COLO829 (cell line): ENCODE results near the gene ANXA11.
A peak's percentile ranks its signal among the peaks of the same experiment; 100 is the strongest.
"Not testable (repeated sequence)": the region's sequence is repeated elsewhere in the genome, so short reads cannot be mapped to it uniquely, and the experiment has no call there.

Source experiments
- DNase-seq: peaks from one replicate; pipeline ENCODE4 v3.0.0; 2012; ENCODE audit warnings: low spot score

Gene ANXA11

DNA sequence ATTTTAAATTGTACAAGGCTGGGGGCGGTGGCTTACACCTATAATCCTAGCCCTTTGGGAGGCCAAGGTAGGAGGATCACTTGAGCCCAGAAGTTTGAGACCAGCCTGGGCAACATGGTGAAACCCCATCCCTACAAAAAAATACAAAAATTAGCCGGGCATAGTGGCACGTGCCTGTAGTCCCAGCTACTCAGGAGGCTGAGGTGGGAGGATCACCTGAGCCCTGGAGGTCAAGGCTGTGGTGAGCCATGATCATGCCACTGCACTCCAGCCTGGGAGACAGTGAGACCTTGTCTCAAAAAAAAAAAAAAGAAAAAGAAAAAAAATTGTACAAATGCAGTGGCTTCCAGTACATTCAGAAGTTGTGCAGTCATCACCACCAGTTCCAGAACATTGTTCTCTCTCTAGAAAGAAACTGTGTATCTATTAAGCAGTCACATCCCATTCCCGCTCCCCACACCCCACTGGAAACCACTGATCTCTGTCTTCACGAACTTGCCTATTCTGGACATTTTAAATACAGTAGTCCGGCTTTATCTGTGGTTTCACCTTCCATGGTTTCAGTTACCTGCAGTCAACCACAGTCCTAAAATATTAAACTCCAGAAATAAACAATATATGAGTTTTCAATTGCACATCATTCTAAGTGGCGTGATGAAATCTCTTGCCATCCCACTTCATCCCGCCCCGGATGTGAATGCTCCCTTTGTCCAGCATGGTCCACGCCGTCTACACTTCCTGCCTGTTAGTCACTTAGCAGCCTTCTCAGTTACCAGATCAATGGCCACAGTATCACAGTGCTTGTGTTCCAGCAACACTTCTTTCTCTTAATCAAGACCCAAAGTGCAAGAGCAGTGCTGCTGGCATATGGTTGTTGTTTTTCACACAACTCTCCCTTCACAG, 59.7 kb downstream of the ANXA11 start:
- peak; percentile 28 for DNase-seq

DNA sequence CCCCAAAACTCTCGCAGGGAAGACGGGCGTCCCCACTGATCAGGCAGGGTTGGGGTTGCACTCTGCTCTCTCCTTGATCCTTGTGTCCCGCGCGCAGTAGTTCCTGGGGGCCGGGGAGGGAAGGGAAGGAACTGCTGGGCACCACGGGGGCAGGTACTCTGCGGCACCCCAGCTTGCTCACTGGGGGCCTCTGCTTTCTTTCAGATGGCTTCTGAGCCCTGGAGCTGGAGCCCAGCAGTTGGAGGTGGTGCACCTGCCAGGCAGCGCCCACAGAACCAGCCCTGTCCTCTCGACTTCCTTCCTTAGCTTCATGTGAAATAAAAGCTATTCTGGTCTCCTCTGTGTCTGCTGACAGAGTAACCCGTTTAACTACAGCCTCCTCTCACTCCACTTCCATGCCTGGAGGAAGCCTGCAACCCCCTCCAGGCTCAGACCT, 60.6 kb downstream of the ANXA11 start:
- DNase-seq: no peak

DNA sequence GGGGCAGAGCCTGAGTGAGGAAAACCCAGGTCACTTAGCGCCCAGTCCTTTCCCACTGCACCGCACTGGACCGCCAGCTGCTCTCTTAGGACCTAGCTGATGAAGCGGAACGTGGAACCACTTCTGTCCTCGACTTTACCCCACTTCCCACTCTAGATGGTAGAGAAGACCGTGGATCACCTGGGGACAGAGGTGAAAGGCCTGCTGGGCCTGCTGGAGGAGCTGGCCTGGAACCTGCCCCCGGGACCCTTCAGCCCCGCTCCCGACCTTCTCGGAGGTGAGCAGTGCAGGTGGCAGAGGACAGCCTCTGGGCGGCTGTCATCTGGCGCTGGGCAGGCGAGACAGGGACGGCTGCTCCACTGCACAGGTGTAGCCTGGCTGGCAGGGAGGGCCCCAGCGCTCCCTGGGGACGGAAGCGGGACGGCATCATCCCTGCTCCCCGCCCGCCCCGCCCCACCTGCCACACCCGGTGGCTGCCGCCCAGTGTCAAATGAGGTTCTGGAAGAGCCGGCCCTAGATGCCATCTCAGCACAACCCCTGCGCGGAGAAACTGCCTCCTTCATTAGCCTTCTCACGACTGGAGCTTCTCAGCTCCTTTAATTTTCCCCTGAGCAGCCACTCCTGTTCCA, 61.2 kb downstream of the ANXA11 start:
- DNase-seq: no peak

DNA sequence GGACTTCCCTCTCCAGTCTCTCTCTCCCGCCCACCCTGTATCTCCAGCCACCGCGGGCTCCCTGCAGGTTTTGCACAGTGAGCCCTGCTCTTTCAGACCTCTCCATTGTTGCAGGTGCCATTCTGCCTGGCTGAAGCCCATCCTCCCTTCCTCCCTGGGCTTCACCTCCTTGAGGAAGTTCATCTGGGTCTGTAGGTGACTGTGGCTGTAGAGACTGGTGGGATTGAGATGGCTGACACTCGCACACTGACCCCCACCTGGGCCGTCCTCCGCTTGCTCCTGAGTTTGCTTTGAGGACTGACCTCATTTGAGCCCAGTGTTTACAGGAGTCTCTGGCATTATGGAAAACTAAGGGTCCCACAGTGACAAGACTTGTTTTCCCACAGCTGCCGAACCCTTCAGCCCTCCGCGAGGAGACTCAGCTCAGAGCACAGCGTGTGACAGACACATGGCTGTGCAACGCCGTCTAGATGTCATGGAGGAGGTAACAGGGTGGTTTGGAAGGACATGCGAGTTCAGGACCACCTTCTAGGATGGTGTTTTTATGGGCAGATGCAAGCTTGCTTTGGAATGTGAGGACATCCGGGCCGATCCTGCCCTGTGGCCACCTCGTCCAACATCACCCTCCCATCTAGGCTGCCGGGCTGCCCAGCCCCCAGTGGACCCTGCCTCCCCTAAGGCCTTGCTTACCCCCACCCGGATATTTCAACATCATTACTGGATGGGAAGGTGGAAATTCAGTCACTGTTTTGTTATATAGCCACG, 63.5 kb downstream of the ANXA11 start:
- DNase-seq: no peak

DNA sequence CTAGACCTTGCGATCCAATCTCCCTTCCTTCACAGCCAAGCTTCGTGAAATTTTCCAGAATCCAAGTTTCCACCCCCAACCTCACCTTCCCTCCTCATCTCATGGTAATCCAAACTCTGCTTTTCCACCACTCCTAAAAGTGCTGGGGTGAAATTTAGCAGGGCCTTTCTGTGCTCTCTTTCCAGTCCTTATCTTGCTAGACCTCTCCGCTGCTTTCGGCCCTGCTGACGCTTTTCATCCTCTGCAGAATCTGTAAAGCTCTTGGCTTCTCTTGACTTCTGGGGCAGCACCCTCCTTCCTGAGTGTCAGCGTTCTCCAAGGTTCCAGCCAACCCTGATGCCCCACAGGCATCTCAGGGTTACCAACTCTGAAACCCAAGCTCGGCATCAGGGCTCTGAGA, 65.1 kb downstream of the ANXA11 start:
- no peak for DNase-seq

DNA sequence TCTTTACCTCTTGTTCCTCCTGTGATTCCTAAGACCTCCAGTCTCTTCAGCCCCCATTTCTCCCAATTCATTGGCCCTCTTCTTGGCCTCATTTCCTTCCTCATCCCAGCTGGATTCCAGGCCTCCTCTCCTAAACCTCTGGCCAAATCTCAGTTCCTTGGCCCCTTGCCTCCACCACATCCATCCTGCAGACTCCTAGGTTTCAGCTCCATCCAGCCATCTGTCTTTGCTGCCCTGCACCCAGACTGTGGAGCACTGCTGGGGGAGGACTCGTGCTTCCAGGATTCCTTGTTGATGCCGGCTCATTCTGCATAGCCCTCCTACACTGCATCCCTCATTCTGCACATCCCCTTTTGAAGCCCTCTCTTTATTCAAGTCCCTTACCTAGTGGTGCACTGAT, 66.1 kb downstream of the ANXA11 start:
- no peak for DNase-seq

DNA sequence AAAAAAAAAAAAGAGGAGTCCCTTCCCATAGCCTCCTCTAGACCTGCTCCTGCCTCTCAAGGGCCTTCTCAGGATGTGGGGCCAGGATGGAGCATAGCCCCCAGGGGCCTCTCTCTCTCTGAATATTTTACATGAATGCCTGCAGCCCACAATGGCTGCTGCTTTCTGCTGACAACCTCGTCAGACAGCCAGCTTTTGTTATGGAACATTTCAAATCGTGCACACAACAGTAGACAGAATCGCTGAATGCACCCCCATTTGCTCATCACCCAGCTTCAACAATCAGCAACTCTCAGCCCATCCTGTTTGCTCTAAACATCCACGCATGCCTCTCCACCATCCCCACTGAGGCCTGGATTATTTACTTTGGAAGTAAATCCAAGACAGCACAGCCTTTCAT, 67.4 kb downstream of the ANXA11 start:
- DNase-seq: no peak

DNA sequence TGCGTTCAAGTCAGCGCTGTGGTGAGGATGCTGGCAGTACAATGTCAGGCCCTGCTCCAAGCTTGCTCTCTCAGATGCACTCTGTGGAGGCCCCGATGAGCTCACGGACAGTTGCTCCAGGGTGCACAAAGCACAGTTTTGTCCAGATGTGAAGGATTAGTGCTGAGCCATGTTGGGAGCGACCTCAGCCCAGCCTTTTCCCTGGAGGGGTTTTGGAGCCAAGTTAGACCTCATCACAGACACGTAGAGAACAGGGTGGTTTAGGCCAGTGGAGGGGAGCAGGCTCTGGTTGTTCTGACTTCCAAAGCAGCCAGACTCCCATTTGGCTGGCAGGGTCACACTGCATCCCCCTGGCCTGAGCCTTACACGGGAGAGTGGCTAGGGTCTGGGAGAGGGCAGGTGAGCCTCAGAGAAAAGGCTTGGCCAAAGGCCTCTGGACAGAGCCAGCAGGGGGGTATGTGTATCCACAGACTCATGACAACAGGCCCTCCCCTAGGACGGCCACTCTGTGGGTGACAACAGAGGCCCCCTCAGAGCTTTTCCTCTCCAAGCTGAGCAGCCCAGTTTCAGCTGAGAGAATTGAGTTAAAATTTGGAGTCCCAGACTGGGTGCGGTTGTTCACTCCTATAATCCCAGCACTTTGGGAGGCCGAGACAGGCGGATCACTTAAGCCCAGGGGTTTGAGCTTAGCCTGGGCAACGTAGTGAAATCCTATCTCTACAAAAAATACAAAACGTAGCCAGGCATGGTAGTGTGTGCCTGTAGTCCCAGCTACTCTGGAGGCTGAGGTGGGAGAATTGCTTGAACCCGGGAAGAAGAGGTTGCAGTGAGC, 68.1 kb downstream of the ANXA11 start:
- no peak for DNase-seq

DNA sequence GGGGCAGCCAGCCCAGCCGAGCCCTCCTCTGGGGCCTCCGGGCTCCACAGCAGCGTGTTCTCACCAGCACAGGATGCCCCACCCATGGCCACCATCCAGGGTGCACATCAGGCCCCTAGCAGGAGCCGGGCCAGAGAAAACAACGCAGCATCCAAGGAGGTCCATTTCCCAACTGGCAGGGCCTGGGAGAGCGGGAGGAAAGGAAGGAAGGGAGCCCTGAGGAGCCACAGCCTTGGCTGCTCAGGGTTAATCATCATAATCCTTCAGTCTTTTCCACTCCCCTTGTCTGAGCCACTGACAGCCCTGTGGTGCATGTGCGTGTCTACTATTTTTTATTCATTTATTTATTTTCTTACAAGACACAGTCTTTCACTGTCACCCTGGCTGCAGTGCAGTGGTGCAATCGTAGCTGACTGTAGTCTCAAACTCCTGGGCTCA, 69.2 kb downstream of the ANXA11 start:
- DNase-seq: no peak

DNA sequence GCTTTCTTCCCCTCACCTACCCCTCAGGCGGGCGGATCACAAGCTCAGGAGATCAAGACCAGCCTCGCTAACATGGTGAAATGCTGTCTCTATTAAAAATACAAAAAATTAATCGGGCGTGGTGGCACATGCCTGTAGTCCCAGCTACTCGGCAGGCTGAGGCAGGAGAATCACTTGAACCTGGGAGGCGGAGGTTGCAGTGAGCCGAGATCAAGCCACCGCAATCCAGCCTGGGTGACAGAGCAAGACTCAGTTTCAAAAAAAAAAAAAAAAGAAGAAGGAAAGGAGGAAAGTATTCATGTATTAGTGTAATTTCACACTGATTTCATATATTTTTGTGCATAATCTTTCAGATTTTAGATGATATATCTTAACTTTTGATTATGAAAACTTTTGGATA, 71.7 kb downstream of the ANXA11 start:
- not testable (repeated sequence) for DNase-seq

DNA sequence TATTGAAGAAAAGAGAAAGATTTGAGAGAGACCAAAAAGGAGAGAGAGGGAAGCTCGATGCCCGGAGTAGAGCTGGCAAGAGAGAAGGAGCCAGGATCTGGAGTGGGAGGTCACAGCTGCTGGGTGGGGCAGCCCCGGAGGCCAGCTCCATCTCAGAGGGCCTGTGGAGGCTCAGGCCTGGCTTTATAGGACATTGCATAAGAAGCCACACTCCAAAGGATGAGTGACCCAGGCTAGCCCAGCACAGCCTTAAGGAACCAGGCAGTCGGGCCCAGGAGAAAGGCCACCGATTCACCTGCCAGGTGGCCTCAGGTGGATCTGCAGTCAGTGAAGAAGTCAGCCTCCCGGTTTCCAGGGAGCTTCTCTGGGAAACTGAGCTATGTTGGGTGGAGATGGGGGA, 72.1 kb downstream of the ANXA11 start:
- DNase-seq: no peak

DNA sequence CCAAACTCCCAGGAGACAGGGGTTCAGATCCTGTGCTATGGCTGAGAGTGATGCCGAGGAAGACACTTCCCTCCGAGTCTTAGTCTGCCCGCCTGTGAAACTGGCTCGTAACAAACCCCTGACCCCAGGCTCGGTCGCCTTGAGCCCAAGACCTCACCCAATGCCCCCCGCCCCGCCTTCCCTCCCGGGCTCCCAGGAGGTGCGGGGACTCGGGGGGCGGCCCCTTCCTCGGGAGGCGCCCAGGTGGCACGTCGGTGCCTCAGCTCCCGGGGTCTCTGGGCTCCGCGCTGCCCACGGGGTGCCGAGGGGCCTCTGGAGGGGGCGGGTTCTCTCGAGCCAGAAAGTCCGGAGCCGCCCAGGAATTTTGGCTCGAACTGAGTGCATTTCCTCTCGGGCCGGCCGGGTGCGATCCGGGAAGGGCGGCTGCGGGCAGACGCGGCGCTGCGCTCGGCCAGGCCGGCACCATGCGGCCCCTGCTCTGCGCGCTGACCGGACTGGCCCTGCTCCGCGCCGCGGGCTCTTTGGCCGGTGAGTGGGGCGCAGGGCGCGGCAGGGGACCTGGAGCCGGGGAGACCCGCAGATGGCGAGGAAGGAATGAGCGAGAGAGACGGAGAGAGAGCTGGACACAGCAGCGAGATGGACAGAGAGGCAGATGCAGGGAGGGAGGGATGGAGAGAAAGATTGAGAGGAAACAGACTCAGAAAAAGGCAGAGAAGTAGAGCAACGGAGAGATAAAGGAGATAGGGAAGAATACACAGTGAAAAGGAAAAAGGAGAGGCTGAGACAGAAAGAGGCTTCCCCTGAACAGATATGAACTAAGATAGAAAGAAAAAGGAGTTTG, 72.8 kb downstream of the ANXA11 start, which contains the start of gene PLAC9:
Gene PLAC9 (plus strand): TSS at position 432 of the 841 bp plus-strand sequence. CDS start 33 bp downstream, at position 465.
- no peak for DNase-seq

DNA sequence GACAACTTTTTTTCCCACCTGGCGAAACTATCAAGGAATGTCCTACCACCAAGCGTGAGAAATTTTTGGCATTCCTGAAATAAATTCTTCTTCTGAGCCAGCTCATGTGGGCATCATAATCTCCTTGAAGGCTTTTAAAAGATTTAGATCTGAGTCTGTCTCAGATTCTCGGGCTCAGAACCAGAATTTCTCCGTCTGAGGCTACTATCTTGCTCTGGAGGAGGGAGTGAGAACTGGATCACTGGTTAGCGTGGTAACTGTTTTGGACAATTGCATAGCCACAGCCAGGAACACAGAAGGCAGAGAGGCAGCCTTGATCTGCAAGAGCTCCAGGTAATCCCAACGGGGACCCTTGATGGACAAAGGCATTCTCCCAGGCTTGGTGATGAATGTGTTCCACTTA, 73.8 kb downstream of the ANXA11 start:
- no peak for DNase-seq

DNA sequence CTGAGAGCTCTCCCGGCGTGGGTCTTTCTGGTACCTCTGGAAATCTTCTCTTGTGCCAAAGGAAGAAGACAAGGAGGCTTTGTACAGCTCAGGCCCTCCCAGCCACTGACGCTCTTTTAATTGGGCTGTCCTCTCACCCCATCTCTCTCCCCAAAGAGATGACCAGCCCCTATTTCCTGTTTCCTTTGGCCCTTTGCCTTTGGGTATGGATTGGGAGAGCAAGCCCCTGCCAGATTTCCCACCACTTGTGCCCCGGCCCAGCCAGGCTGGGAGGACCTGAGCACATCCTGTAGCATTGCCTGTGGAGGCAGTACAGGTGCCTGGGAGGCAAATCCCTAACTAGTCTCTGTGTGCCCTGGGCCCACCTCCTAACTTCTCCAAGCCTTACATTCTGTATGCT, 78.5 kb downstream of the ANXA11 start:
- no peak for DNase-seq

DNA sequence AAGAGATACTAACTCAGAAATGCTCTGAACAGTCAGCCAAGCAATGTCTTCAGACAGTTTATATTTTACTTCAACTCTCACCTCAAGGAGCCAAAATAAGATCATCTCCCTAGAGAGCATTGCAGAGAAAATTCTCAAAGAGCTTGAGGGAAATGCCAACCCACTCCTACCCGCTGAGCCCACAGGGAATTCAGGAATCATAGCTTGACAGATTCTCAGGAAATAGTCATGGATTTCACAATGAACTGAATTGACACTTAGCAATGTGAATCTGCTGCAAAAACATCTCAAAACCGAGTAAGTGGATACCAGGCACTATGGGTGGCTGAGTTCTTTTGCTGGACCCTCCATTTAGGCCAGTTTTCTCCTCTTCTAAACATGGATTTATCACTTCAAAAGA, 82.6 kb downstream of the ANXA11 start:
- DNase-seq: no peak

DNA sequence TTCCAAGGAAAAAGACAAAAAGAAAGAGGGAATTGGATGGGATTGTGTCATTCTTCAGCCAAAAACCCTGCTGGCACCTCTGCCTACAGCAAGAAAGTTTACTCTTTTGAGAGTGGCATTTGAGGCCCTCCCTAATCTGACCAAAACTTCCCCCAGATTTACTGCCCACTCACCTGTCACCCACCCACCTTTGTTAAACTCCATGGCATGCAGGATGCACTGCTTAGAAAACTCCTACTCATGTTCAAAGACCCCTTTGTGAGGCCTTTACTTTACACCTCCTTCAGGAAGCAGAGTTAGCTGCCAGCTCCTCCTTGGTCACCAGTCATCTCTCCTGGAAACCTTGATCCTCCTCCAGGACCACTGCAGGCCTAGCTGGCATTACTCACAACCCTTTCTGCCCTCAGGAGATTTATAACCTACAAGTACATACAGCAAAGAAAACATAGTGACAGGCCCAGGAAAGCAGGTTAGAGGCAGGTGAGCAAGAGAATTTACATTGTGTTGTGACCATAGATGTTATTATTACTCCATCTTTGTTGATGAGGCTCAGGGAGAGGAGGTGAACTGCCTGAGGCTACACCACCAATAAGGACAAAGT, 83.1 kb downstream of the ANXA11 start:
- no peak for DNase-seq

DNA sequence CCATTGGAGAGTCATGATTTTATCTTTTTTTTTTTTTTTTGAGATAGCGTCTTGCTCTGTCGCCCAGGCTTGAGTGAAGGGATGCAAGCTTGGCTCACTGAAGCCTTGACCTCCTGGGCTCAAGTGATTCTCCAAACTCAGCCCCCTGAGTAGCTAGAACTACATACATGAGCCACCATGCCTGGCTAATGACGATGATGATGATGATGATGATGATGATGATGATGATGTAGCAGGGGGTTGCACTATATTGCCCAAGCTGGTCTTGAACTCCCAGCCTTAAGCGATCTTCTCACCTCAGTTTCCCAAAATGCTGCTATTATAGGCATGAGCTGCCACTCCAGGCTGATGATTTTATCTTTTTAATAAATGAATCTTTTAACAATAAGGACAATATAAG, 86.7 kb downstream of the ANXA11 start:
- DNase-seq: no peak

DNA sequence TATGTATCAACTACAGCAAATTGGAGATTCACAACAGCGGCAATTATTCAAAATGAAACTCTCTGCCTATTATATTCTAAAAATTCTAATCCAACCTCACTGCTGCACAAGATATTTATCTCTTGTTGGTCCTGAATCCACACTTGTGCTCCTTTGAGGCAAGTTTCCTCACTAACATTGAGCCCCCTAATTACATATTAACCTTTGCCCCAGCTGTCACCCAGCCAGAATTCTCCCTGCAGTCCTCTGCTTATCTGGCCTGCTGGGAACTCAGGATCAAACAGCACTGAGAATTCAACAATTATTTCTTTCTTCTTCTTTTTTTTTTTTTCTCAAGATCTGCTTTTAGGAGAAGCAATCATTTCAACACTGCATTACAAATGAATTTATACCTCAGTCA, 94.4 kb downstream of the ANXA11 start:
- DNase-seq: no peak

DNA sequence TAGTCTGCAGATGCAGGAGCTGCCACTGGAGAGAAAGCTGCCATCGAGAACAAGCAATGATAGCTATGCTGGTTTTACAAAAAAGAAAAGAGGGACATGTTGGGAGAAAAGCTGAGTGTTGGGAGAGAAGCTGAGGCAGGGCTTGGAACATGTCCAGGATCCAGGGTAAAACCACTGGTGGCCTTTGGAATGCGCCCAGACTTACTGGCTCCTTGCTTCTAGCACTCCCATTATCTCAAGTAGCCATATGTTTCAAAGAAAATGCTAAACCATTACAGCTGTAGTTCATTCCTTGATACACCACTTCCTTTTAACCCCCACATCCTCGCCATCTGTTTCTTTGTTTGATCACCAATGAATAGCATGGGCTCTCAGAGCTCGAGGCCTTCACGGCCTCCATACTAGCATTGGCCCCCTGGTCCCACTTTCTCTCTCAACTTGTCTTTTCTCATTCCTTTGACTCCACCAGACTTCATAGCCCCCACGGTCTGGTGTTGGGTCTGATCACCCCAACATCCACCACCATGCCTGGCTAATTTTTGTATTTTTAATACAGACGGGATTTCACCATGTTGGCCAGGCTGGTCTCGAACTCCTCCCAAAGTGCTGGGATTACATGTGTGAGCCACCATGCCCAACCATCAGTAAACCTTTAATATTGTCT, 96.6 kb downstream of the ANXA11 start:
- DNase-seq: no peak
